Keratinocyte (primary cell): Measurements from ENCODE around the gene ATP5MC3. TPM values are rescaled to one million over a fixed set of nuclear protein-coding genes. Genes with fewer than 3 reads are reported as not detected.
A peak's percentile ranks its signal among the peaks of the same experiment; 100 is the strongest.

Experiments used
- DNase-seq: peaks from one replicate; pipeline ENCODE4 v3.0.0-alpha.2; 2011; ENCODE audit warnings: low read depth, missing footprints, low spot score
- FAIRE-seq: peaks from 2 replicates; lab custom pipeline; 2011; peaks lifted over from hg19 to GRCh38; lab: Jason Lieb, UNC
- H2AFZ ChIP-seq: 2 replicates; pipeline ENCODE4 v1.6.0; 2012; ENCODE audit warnings: low read length, control low read depth, inconsistent platforms; ENCODE audit not compliant: control insufficient read depth
- H3K27ac ChIP-seq: 2 replicates; pipeline ENCODE4 v1.5.1; 2011; ENCODE audit warnings: low read length; ENCODE audit not compliant: control insufficient read depth, insufficient read depth
- H3K27me3 ChIP-seq: 3 replicates; pipeline ENCODE4 v1.6.0; 2011; ENCODE audit warnings: low read length; ENCODE audit not compliant: control insufficient read depth, insufficient read depth; ENCODE audit errors: extremely low read depth
- H3K36me3 ChIP-seq, 2 experiments: 2 replicates in 1 of 2; 3 replicates in 1 of 2; pipeline ENCODE4 v1.5.1; 2011; ENCODE audit warnings: low read length in 2 of 2, mild to moderate bottlenecking in 1 of 2; ENCODE audit not compliant: control insufficient read depth in 2 of 2, insufficient read depth in 2 of 2; ENCODE audit errors: extremely low read depth in 1 of 2
- H3K4me1 ChIP-seq: 3 replicates; pipeline ENCODE4 v1.5.1; 2011; ENCODE audit warnings: low read length; ENCODE audit not compliant: control insufficient read depth, insufficient read depth; ENCODE audit errors: extremely low read depth
- H3K4me2 ChIP-seq: 3 replicates; pipeline ENCODE4 v1.6.0; 2011; ENCODE audit warnings: low read depth, low read length; ENCODE audit not compliant: control insufficient read depth, insufficient read depth; ENCODE audit errors: extremely low read depth
- H3K4me3 ChIP-seq, 3 experiments: fragments of 200-600 bp in 1 of 3; sonication (generic) in 1 of 3; 2 replicates in 2 of 3; 3 replicates in 1 of 3; pipeline ENCODE4 v1.5.1; 2011 to 2016; ENCODE audit warnings: low read length in 3 of 3, mild to moderate bottlenecking in 3 of 3, control low read depth in 2 of 3, inconsistent platforms in 1 of 3, low read depth in 1 of 3, mixed read lengths in 1 of 3, mixed run types in 1 of 3, moderate library complexity in 1 of 3; ENCODE audit not compliant: control insufficient read depth in 2 of 3, insufficient read depth in 2 of 3; ENCODE audit errors: extremely low read depth in 1 of 3
- H3K79me2 ChIP-seq: 2 replicates; pipeline ENCODE4 v1.6.0; 2012; ENCODE audit warnings: low read length; ENCODE audit not compliant: control insufficient read depth, insufficient read depth
- H3K9ac ChIP-seq: 3 replicates; pipeline ENCODE4 v1.6.0; 2011; ENCODE audit warnings: low read length; ENCODE audit not compliant: control insufficient read depth, insufficient read depth; ENCODE audit errors: extremely low read depth
- H3K9me1 ChIP-seq: 3 replicates; pipeline ENCODE4 v1.6.0; 2011; ENCODE audit warnings: low read length; ENCODE audit not compliant: control insufficient read depth, insufficient read depth; ENCODE audit errors: extremely low read depth
- H3K9me3 ChIP-seq: 2 replicates; pipeline ENCODE4 v1.5.1; 2012; ENCODE audit warnings: low read depth, low read length; ENCODE audit not compliant: control insufficient read depth
- H4K20me1 ChIP-seq: 3 replicates; pipeline ENCODE4 v1.6.0; 2011; ENCODE audit warnings: low read length; ENCODE audit not compliant: control insufficient read depth, insufficient read depth; ENCODE audit errors: extremely low read depth
- CTCF ChIP-seq, 3 experiments: IDR thresholded peaks in 1 of 3; conservative IDR thresholded peaks in 1 of 3; optimal IDR thresholded peaks in 1 of 3; 2 replicates in 2 of 3; 3 replicates in 1 of 3; pipeline versions ENCODE3 to v1.5.1; 2011; ENCODE audit warnings: low read length in 3 of 3, mild to moderate bottlenecking in 3 of 3, moderate library complexity in 2 of 3, control low read depth in 1 of 3, inconsistent platforms in 1 of 3; ENCODE audit not compliant: insufficient read depth in 2 of 3; ENCODE audit errors: extremely low read depth in 1 of 3
- EZH2 ChIP-seq: IDR thresholded peaks from one replicate; pipeline ENCODE4 v1.6.1; 2012; ENCODE audit warnings: inconsistent platforms, mild to moderate bottlenecking, low read length, moderate library complexity
- dilution Hi-C: fragments of 300-500 bp; cut with MboI; formaldehyde crosslinking; loops from one replicate; pipeline ENCODE4 v1.7.0; 2020; ENCODE audit warnings: low sequenced_read_pairs; ENCODE audit not compliant: extremely low pct_ligation_motif_present
- polyA plus RNA-seq, 5 experiments: library from polyadenylated mRNA; depleted of rRNA in 3 of 5; stranded (reverse) in 3 of 5; stranded (forward) in 1 of 5; unstranded in 1 of 5; fragments of >200 nt; gene quantifications; 1 replicate in 1 of 5; 2 replicates in 3 of 5; 3 replicates in 1 of 5; pipeline versions ENCODE4 v1.2.1 to v1.2.3, GENCODE V29; 2011 to 2012; ENCODE audit warnings: missing spikeins in 2 of 5, low read depth in 1 of 5, low replicate concordance in 1 of 5

The ATP5MC3 gene
- polyA plus RNA-seq, 1 donor (not counting 4 experiments of a cell fraction or from before 2014, with no cell fraction given), result 933 TPM

GRCh38 chr2:175154661-175155082 is 26.8 kb downstream of the ATP5MC3 start:
- H3K27me3 ChIP-seq, result no peaks in the 10 kb centered on the region
- H3K9me1 ChIP-seq, result no peaks in the 10 kb centered on the region
- H3K4me3 ChIP-seq, result peak overlapping the region in 1 of 3 experiments; percentile 27
- peak overlapping the region; percentile 54 for H3K4me2 ChIP-seq
- H3K9me3 ChIP-seq, result no peaks in the 10 kb centered on the region
- H3K4me1 ChIP-seq, result peaks cover 11% of the 10 kb centered on the region
- dilution Hi-C loops, result no loop called here
- FAIRE-seq, result peak; percentile 44
- no peak for DNase-seq
- H3K27ac ChIP-seq, result peak overlapping the region; percentile 64
- H3K9ac ChIP-seq, result peak overlapping the region; percentile 26
- H3K79me2 ChIP-seq, result peaks cover 79% of the 10 kb centered on the region
- H2AFZ ChIP-seq, result no peak overlapping the region
- TF ChIP-seq CTCF (optimal IDR thresholded peaks at IDR 0.05 in 1 of 3, IDR thresholded peaks at IDR 0.05 in 1 of 3, conservative IDR thresholded peaks at IDR 0.05 in 1 of 3; ENCODE audit: extremely low read depth in 1 of 3, insufficient read depth in 2 of 3, low read length in 3 of 3) (no peak), EZH2 (no peak)
- H3K36me3 ChIP-seq, result peaks cover 0 to 3% of the 10 kb centered on the region in 2 experiments
- H4K20me1 ChIP-seq, result peaks cover 24% of the 10 kb centered on the region

- FAIRE-seq, result no peak
- Histone ChIP-seq H3K4me3 (no peak overlapping the region), H3K9me3 (no peaks in the 10 kb centered on the region), H2AFZ (no peak overlapping the region), H3K4me1 (peaks cover 11% of the 10 kb centered on the region), H3K79me2 (peaks cover 77% of the 10 kb centered on the region), H3K27me3 (no peaks in the 10 kb centered on the region), H3K4me2 (no peak overlapping the region), H3K27ac (no peak overlapping the region), H3K36me3 (peaks cover 0 to 7% of the 10 kb centered on the region in 2 experiments), H3K9me1 (no peaks in the 10 kb centered on the region), H4K20me1 (peaks cover 23% of the 10 kb centered on the region), H3K9ac (no peak overlapping the region)
- DNase-seq, result no peak
- dilution Hi-C loops, result no loop called here
- TF ChIP-seq CTCF (optimal IDR thresholded peaks at IDR 0.05 in 1 of 3, IDR thresholded peaks at IDR 0.05 in 1 of 3, conservative IDR thresholded peaks at IDR 0.05 in 1 of 3; ENCODE audit: extremely low read depth in 1 of 3, insufficient read depth in 2 of 3, low read length in 3 of 3) (no peak), EZH2 (no peak)
Measured at GRCh38 chr2:175152242-175152641, 29.3 kb downstream of the ATP5MC3 start.
